GM15510 (cell line): ENCODE data around the gene ACVR1B.

ENCODE experiments used
- POLR2A ChIP-seq: IDR thresholded peaks from 3 replicates; pipeline ENCODE4 v1.6.1; 2011; ENCODE audit warnings: borderline replicate concordance; ENCODE audit not compliant: insufficient read length; ENCODE audit errors: extremely low read depth

The ACVR1B gene

GRCh38 chr12:52010692-52011601 is 59.4 kb downstream of the ACVR1B start:
- TF ChIP-seq POLR2A = no peak

DNA sequence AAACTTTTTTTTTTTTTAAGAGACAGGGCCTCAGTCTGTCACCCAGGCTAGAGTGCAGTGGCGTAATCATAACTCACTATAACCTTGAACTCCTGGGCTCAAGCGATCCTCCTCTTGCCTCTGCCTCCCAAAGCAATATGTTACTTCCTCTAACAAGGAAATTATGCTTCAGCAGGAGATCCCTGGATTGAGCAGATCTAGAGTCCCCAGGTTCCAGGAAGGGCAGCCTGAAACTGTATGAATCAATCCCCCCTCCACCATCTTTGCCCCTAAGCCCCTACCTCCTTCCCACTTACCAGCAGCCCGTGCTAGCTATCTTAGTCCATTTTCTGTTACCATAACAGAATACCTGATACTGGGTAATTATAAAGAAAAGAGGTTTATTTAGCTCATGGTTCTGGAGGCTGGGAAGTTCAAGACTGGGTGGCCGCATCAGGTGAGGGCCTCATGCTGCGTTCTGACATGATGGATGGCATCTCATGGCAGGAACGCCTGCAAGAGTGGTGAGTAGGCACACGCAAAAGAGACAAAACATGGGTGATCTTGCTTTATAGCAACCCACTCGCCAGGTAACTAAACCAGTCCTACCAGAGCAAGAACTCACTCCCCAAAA is 60.2 kb downstream of the ACVR1B start:
- no peak for TF ChIP-seq POLR2A

DNA sequence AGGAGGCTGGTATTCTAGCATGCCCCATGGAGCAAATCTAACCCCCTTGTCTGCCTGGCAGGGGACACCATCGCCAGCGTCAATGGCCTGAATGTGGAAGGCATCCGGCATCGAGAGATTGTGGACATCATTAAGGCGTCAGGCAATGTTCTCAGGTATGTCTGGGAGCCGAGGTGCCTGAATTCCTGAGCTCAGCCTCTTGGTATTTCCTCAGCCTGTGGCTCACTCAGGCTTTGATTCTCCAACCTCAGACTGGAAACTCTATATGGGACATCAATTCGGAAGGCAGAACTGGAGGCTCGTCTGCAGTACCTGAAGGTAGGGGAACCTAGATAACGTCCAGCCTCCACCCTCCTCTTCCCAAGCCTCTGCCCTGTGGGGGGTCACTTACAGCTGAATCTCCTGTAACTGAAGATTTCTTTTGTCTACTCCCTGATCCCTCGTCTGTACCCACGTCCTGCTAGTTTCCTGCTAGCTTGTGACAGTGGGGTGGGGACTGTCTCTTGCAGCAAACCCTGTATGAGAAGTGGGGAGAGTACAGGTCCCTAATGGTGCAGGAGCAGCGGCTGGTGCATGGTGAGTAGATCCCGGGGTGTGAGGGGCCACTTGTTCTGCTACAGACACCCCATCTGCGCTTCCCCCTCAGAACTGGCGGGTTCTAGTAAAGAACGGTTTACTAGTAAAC is 62.3 kb downstream of the ACVR1B start:
- TF ChIP-seq POLR2A = no peak

DNA sequence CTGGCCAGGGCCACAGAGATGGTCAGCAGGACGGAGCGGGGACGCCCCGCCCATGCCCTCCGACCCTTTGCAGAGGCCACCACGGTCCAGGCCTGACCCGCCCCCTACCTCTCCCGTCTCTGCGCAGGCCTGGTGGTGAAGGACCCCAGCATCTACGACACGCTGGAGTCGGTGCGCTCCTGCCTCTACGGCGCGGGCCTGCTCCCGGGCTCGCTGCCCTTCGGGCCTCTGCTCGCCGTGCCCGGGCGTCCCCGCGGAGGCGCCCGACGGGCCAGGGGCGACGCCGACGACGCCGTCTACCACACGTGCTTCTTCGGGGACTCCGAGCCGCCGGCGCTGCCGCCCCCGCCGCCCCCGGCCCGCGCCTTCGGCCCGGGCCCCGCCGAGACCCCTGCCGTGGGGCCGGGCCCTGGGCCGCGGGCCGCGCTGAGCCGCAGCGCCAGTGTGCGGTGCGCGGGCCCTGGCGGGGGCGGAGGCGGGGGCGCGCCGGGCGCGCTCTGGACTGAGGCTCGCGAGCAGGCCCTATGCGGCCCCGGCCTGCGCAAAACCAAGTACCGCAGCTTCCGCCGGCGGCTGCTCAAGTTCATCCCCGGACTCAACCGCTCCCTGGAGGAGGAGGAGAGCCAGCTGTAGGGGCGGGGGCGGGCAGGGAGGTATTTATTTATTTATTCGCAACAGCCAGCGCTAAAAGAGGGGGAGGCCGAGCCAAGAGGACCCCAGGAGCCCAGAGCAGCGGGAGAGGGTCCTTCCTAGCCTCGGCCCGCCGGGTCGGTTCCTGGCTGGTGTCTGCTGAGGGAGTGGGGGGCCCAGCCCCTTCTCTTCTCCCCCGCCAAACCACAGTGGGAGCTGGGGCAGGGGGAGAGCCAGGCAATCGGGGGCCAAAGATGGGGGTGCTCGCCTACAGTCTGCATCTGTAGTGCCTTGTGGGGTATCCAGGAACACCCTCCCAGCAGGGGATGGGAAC is 63.4 kb downstream of the ACVR1B start:
- no peak for TF ChIP-seq POLR2A

DNA sequence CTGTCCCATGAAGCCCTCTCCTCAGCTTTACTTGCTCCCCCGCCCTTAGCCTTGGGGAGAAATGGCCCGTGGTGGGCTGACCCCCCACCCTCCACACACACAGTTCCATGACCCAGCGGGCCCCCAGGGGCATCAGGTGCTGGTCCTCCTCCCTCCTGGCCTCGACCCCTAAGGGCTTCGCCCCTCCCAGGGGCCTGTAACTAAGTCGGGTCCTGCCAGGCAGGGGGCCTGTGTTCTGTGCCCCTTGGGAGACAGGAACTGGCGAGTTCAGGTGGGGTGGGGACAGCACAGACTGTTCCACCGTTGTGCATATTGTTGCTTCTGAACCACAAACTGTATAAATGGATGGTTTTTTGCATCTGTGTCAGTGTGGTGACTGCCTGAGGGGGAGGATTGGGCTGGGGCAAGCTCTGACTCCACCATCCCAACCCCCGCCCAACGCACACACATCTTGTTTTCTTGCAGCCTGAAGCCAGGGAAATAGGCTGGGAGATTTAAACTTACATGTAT is 64.1 kb downstream of the ACVR1B start:
- no peak for TF ChIP-seq POLR2A

- TF ChIP-seq POLR2A = no peak
Measured at GRCh38 chr12:52018433-52019112, 67.1 kb downstream of the ACVR1B start.

DNA sequence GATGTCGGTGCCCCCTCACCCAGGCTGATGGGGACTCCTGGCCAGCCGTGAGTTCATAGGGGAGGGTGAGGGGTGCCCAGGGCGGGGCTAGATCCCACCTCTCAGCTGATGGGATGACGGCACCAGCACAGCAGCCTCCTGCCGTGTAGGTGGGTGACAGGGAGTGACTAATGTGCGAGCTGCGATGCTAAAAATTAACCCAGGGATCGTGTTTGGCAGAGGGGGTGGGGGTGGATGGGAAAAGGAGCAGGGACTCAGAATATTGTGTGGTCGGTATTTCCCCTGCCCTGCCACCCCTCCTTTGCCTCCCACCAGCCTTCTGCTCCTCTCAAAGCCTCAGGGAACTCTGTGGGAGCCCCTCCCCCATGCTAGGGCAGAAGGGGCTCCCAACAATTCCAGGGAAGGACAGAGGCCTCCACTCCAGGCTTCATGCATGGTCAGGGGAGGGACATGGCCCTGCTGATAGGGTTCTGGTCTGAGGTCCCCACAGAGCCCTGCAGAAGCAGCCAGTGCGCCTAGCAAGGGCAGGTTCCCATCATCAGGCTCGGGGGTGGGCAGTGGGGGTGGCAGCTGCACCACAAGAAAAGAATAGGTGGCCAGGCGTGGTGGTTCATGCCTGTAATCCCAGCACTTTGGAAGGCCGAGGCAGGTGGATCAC is 67.7 kb downstream of the ACVR1B start:
- TF ChIP-seq POLR2A = no peak

DNA sequence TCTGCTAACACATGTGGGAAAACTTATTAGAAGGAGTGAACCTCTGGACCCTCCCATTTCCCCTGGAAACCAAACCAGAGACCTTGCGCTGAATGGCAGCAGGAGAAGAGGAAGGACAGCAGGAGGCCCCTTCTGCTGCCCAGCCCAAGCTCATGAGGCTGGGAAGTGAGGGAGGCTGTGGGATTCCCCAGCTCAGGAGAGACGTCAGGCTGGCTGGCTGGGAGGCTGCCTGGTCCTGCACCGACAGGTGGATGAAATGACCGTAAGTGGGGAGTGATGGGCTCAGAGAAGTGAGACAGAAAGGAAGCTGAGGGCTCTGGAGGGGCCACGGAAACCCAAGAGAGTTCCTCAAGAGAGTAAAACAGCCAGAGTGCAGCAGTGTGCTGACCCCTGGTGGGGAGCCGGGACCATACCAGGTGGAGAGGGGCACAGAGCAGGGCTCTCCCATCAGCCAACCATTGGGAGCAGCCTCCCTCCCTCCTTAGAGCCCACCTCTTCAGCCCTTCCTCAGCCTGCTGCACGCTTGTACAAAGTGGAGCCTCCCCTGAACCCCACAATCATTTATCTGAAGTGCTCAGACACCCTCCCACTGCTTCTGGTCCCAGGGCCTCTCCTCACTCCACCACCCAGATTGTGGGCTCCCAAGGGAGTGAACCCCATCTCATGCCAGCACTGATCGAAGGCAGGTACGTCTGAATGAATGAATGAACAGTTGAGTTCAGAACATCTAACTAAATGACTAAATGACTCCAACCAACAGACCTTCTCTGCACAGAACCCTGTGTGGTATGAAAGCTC is 69.2 kb downstream of the ACVR1B start:
- TF ChIP-seq POLR2A = no peak

DNA sequence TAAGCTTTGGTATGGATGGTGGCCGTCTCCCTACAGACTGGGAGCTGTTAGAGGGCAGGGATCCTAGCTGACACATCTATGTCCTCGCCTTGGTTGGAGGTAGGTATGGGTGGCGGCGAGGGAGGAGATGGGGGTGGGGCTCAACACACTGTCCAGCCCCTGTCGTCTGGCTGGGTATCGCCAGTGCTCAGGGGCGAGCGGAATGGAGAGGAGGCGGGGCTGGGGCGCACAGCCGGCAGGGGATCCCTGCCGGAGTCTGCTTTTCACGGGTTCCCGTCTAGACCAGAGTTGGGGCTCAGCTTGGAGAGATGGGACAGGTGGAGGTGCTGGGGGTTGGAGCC is 71.3 kb downstream of the ACVR1B start:
- TF ChIP-seq POLR2A = no peak

DNA sequence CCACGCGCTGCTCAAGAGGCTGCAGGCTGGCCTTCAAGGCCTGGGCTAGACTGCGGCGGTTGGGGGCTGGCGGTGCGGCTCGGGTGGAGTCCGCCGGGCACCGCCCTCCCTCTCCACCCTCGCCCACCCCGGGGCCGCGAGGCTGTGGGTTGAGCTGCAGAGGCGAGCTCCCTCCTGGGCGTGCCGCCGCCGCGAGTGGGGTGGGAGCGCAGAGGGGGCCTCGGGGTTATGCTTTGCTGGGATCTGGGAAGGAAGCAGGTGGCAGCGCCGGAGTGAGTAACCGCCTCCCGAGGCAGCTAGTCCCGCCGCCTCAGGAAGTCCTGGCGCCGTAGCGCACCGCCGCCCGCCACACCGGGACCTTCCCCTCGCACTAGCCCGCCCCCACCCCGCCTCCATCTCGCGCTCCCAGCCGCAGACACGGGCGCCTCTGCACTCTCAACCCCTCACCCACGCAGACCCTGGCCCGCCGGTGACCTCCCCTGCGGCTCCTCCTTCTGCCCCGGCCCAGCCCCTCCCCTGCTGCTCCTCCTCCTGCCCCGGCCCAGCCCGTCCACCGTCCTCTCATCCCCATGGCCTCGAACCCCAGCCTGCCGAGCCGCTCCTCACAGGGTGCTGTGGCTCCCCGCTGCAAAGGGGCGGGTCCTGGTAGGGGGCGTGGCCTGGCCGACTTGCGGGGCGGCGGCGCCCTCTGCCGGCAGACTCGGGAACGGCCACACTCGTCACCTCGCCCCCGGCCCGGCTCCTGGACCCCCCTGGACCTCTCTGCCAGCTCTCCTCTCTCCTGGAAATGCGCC is 71.9 kb downstream of the ACVR1B start:
- TF ChIP-seq POLR2A = no peak

DNA sequence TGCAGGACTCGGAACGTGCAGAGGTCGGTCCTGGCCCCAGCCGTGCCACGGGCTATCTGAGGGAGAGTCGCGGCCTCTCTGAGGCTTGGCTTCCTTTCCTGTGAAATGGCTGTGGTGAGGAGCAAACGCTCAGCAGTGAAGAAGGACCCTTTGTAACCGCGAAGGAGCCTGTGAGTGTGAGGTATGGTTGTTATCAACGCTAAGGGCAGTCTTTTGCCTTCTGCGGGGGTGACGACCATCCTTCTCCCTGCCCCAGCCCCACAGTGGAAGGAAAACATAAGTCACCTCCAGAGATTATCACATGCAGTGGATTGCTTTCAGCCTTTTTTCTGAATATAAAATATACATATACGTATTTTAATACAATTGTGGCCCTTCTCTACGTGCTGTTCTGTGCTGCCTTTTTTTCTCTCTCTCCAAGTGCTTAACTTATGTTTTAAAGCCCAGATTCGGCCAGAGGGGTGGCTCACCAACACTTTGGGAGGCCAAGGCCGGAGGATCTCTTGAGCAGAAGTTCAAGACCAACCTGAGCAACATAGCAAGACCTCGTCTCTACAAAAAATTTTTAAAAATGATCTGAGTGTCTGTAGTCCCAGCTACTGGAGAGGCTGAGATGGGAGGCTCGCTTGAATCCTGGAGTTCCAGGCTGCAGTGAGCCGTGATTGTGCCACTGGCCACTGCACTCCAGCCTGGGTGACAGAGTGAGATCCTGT is 72.6 kb downstream of the ACVR1B start:
- TF ChIP-seq POLR2A = no peak
